Tibial nerve (tissue), 4 donors: Measurements from ENCODE around the gene GABRD.

Experiments used
- EP300 ChIP-seq, 2 donors: sonication (generic); formaldehyde crosslinking; IDR thresholded peaks; one replicate each; pipeline ENCODE4 v1.6.1; 2017; ENCODE audit warnings: antibody characterized with exemption in 2 of 2, mild to moderate bottlenecking in 1 of 2
- POLR2A ChIP-seq, 2 donors: fragments of 450-650 bp; IDR thresholded peaks; one replicate each; pipeline ENCODE4 v1.6.1; 2017; ENCODE audit warnings: antibody characterized with exemption in 2 of 2, mild to moderate bottlenecking in 2 of 2, moderate library complexity in 2 of 2
- TF ChIP-seq, protein P1 (sequence below), 5 experiments: fragments of 200-600 bp in 3 of 5; fragments of 450-650 bp in 2 of 5; sonication (generic) in 3 of 5; IDR thresholded peaks; one replicate each; pipeline ENCODE4 v1.5.1; 2016 to 2019; ENCODE audit warnings: antibody characterized with exemption in 5 of 5, mild to moderate bottlenecking in 3 of 5, moderate library complexity in 2 of 5

DNA sequence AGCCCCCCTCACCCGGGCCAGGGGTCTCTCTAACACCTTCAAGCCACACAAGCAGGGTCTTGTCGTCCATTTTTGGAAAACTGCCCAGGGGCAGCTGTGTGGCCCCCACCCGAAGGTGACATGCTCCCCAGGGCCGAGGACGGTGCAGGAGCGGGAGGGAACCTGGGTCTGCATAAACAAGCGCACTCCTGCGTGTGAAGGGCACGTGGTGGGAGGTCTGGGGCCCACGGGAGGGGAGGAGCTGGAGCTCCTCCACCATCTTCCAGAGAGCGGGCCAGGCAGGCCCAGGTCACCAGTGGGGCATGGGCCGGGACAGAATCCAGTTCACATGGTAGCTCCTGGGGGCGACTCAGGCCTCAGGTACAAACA, 32.0 kb upstream of the GABRD start:
- TF ChIP-seq, protein P1, sequence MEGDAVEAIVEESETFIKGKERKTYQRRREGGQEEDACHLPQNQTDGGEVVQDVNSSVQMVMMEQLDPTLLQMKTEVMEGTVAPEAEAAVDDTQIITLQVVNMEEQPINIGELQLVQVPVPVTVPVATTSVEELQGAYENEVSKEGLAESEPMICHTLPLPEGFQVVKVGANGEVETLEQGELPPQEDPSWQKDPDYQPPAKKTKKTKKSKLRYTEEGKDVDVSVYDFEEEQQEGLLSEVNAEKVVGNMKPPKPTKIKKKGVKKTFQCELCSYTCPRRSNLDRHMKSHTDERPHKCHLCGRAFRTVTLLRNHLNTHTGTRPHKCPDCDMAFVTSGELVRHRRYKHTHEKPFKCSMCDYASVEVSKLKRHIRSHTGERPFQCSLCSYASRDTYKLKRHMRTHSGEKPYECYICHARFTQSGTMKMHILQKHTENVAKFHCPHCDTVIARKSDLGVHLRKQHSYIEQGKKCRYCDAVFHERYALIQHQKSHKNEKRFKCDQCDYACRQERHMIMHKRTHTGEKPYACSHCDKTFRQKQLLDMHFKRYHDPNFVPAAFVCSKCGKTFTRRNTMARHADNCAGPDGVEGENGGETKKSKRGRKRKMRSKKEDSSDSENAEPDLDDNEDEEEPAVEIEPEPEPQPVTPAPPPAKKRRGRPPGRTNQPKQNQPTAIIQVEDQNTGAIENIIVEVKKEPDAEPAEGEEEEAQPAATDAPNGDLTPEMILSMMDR (IDR thresholded peaks at IDR 0.05), result no peak
- no peak for TF ChIP-seq EP300 (IDR thresholded peaks at IDR 0.05)
- TF ChIP-seq POLR2A (IDR thresholded peaks at IDR 0.05), result no peak
